CD14-positive monocyte (primary cell): ENCODE results near the gene PPARG. TPM values are rescaled to one million over a fixed set of nuclear protein-coding genes. Genes with fewer than 3 reads are reported as not detected.

ENCODE experiments used
- DNase-seq, 3 donors: peaks; one replicate each; pipeline ENCODE4 v3.0.0-alpha.2; 2011 to 2022
- H2AFZ ChIP-seq: 2 replicates; pipeline ENCODE4 v1.6.0; 2012; ENCODE audit warnings: mild to moderate bottlenecking, low read depth, low read length, inconsistent platforms; ENCODE audit not compliant: insufficient read depth, poor library complexity, severe bottlenecking
- H3K27ac ChIP-seq, 2 donors: 1 replicate in 1 of 2; 2 replicates in 1 of 2; pipeline ENCODE4 v1.5.1; 2012 to 2013; ENCODE audit warnings: low read length in 2 of 2, control low read depth in 1 of 2, inconsistent platforms in 1 of 2, low read depth in 1 of 2, mild to moderate bottlenecking in 1 of 2
- H3K27me3 ChIP-seq, 2 donors: one replicate each; pipeline versions ENCODE4 v1.6.0 to v1.6.1; 2011 to 2013; ENCODE audit warnings: low read length in 2 of 2; ENCODE audit not compliant: control insufficient read depth in 2 of 2, insufficient read depth in 2 of 2
- H3K36me3 ChIP-seq, 2 donors: replicated peaks in 1 of 2; 1 replicate in 1 of 2; 2 replicates in 1 of 2; pipeline versions ENCODE4 v1.5.1 to v1.6.1; 2012 to 2013; ENCODE audit warnings: low read length in 2 of 2, control low read depth in 1 of 2, inconsistent platforms in 1 of 2, mild to moderate bottlenecking in 1 of 2; ENCODE audit not compliant: insufficient read depth in 2 of 2, control insufficient read depth in 1 of 2
- H3K4me1 ChIP-seq, 2 donors: 1 replicate in 1 of 2; 2 replicates in 1 of 2; pipeline versions ENCODE4 v1.5.1 to v1.6.1; 2012 to 2013; ENCODE audit warnings: low read length in 2 of 2, control low read depth in 1 of 2, inconsistent platforms in 1 of 2, mild to moderate bottlenecking in 1 of 2, moderate library complexity in 1 of 2; ENCODE audit not compliant: insufficient read depth in 2 of 2, control insufficient read depth in 1 of 2
- H3K4me2 ChIP-seq: replicated peaks from 2 replicates; pipeline ENCODE3; 2012; ENCODE audit warnings: low read length, moderate library complexity, mild to moderate bottlenecking; ENCODE audit not compliant: poor library complexity, severe bottlenecking; ENCODE audit errors: extremely low read depth
- H3K4me3 ChIP-seq, 3 experiments: fragments of 200-600 bp in 1 of 3; sonication (generic) in 1 of 3; replicated peaks in 1 of 3; 1 replicate in 2 of 3; 2 replicates in 1 of 3; pipeline ENCODE4 v1.5.1; 2011 to 2013; ENCODE audit warnings: low read length in 3 of 3, mild to moderate bottlenecking in 3 of 3, control low read depth in 2 of 3, low read depth in 2 of 3, inconsistent platforms in 1 of 3, moderate library complexity in 1 of 3
- H3K79me2 ChIP-seq: 2 replicates; pipeline ENCODE4 v1.6.0; 2012; ENCODE audit warnings: mild to moderate bottlenecking, control low read depth, inconsistent platforms, low read length, moderate library complexity; ENCODE audit not compliant: insufficient read depth
- H3K9ac ChIP-seq: 2 replicates; pipeline ENCODE4 v1.6.0; 2017; ENCODE audit warnings: low read length, mild to moderate bottlenecking; ENCODE audit not compliant: insufficient read depth, poor library complexity, severe bottlenecking
- H3K9me3 ChIP-seq, 2 donors: replicated peaks in 1 of 2; 1 replicate in 1 of 2; 2 replicates in 1 of 2; pipeline versions ENCODE4 v1.5.1 to v1.6.1; 2012 to 2013; ENCODE audit warnings: low read length in 2 of 2, control low read depth in 1 of 2; ENCODE audit not compliant: control insufficient read depth in 1 of 2, insufficient read depth in 1 of 2
- H4K20me1 ChIP-seq: 2 replicates; pipeline ENCODE4 v1.6.0; 2012; ENCODE audit warnings: mild to moderate bottlenecking, low read length, control low read depth, moderate library complexity; ENCODE audit not compliant: insufficient read depth
- H3K27ac Mint-ChIP-seq, 7 donors: one replicate each; pipeline ENCODE4 v1.8.0; 2020; ENCODE audit warnings: mild to moderate bottlenecking in 7 of 7, mixed read lengths in 7 of 7, moderate library complexity in 6 of 7, inconsistent platforms in 2 of 7
- H3K27me3 Mint-ChIP-seq, 3 donors: one replicate each; pipeline ENCODE4 v1.8.0; 2021 to 2022; ENCODE audit warnings: low read depth in 3 of 3, mild to moderate bottlenecking in 3 of 3, mixed read lengths in 3 of 3, moderate library complexity in 3 of 3, inconsistent platforms in 1 of 3
- H3K36me3 Mint-ChIP-seq, 2 donors: one replicate each; pipeline ENCODE4 v1.8.0; 2020; ENCODE audit warnings: mixed read lengths in 2 of 2, inconsistent platforms in 1 of 2, mild to moderate bottlenecking in 1 of 2
- H3K4me1 Mint-ChIP-seq: one replicate; pipeline ENCODE4 v1.8.0; 2020; ENCODE audit warnings: mild to moderate bottlenecking, mixed read lengths
- H3K4me3 Mint-ChIP-seq, 2 donors: one replicate each; pipeline ENCODE4 v1.8.0; 2020; ENCODE audit warnings: mild to moderate bottlenecking in 2 of 2, mixed read lengths in 2 of 2, moderate library complexity in 1 of 2
- H3K9me3 Mint-ChIP-seq, 7 donors: one replicate each; pipeline ENCODE4 v1.8.0; 2020 to 2022; ENCODE audit warnings: mixed read lengths in 7 of 7, mild to moderate bottlenecking in 6 of 7, moderate library complexity in 6 of 7, inconsistent platforms in 2 of 7
- CTCF ChIP-seq: fragments of 200-600 bp; IDR thresholded peaks from one replicate; pipeline ENCODE4 v1.8.0; 2022; ENCODE audit warnings: antibody characterized with exemption, mild to moderate bottlenecking
- WGBS: methylation state at CpG from one replicate; pipeline ENCODE4 v1.1.5; 2013; ENCODE audit warnings: missing lambda C conversion rate; ENCODE audit not compliant: insufficient coverage; 5-methylcytosine and 5-hydroxymethylcytosine counted together
- intact Hi-C, 2 donors: fragments of 100-400 bp; cut with micrococcal nuclease; formaldehyde crosslinking; loops; one replicate each; pipeline versions ENCODE4 v1.15.0 to v1.15.1; 2023
- polyA plus RNA-seq, 3 donors: library from polyadenylated mRNA; depleted of rRNA in 1 of 3; unstranded in 2 of 3; stranded (reverse) in 1 of 3; fragments of 300-500 nt in 2 of 3; fragments of >200 nt in 1 of 3; fragmentation: Illumina TruSeq in 2 of 3; gene quantifications; 1 replicate in 2 of 3; 2 replicates in 1 of 3; pipeline ENCODE4 v1.2.3, GENCODE V29; 2012 to 2021

Gene PPARG
- polyA plus RNA-seq, 3 donors: 0.56 to 2.0 (median 0.97) TPM

DNA sequence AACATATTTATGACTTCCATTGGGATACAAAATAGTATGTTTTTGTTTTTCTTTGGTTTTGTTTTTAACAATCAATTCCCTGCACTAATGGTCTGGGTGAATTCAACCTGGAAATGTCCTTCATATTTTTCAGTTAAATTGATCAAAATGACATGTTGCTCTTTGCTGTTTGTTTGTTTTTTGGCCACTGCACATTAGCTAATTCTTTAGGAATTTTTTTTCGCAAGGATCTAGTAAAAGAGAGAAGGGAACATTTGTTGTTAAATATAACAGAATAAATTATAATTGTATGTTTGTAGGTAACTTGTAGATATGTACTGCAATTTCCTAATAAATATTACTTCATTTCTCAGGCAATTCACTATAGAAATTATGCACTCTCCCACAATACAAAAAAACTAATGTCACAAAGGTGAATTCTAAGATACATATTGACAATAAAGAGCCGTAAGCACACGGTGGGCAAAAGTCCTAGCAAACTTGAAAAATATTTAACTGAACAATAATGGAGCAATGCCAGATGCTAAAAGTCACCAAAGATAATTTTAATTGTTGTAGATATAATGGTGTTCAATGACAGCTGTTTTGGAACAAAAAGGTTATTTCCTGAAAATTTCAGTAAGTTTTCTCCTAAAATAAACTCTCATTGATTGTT lies 21.4 kb upstream of the PPARG start:
- H3K9me3 Mint-ChIP-seq: no peaks in the 10 kb centered on the region
- WGBS: no CpG with 5 or more reads among the region's 3 CpGs
- peak overlapping the region in 1 of 2 donors; percentile 29 for H3K27ac ChIP-seq

More for the DNA sequence above, 21.4 kb upstream of the PPARG start:
- Mint-ChIP-seq H3K27me3 (peaks cover 0 to 2% (median 1%) of the 10 kb centered on the region in 3 donors), H3K27ac (peak overlapping the region in 4 of 7 donors; percentile 30 to 59 (median 34)), H3K36me3 (peaks cover 0 to 3% of the 10 kb centered on the region in 2 donors), H3K4me1 (peaks cover 43% of the 10 kb centered on the region), H3K4me3 (no peak overlapping the region)
- DNase-seq: no peak
- Histone ChIP-seq H3K4me2 (no peak overlapping the region), H3K4me3 (no peak overlapping the region), H4K20me1 (no peaks in the 10 kb centered on the region), H3K9ac (no peak overlapping the region), H3K79me2 (no peaks in the 10 kb centered on the region), H3K9me3 (no peaks in the 10 kb centered on the region), H3K4me1 (peaks cover 39 to 60% of the 10 kb centered on the region in 2 donors), H3K27me3 (no peaks in the 10 kb centered on the region), H3K36me3 (no peaks in the 10 kb centered on the region), H2AFZ (no peak overlapping the region)
- intact Hi-C loops: no loop called here
- TF ChIP-seq CTCF: no peak
